Epithelial cell of proximal tubule (primary cell): ENCODE measurements around the gene KCNK4. TPM values are rescaled to one million over a fixed set of nuclear protein-coding genes. Genes with fewer than 3 reads are reported as not detected.

Experiments
- DNase-seq: peaks from one replicate; pipeline ENCODE4 v3.0.0-alpha.2; 2011; ENCODE audit warnings: low read depth
- H3K4me3 ChIP-seq: 2 replicates; pipeline ENCODE4 v1.5.1; 2011; ENCODE audit warnings: low read depth, mild to moderate bottlenecking, low read length
- CTCF ChIP-seq: conservative IDR thresholded peaks from 2 replicates; pipeline ENCODE4 v1.5.1; 2012; ENCODE audit warnings: low read depth, mild to moderate bottlenecking, low read length
- total RNA-seq: library from RNA; depleted of rRNA; stranded (reverse); fragments of >200 nt; gene quantifications from 2 replicates; pipeline ENCODE4 v1.2.3, GENCODE V29; 2015

The KCNK4 gene
- total RNA-seq, 1 donor from 2014 or later: not detected

GRCh38 chr11:64316672-64317324, 25.7 kb downstream of the KCNK4 start:
- TF ChIP-seq CTCF: peak; percentile 42
- no peak for DNase-seq
- peak overlapping the region; percentile 97 for H3K4me3 ChIP-seq

- peak; percentile 98 for DNase-seq
- no peak for TF ChIP-seq CTCF
- peak within 1 kb of the TSS; percentile 97 for H3K4me3 ChIP-seq
Observed at GRCh38 chr11:64317325-64317960, 26.3 kb downstream of the KCNK4 start, which contains the start of gene TRMT112. Gene TRMT112 (minus strand): TSS chr11:64317559. CDS start chr11:64317526, 33 bp downstream.

- DNase-seq: peak; percentile 86
- peak; percentile 25 for TF ChIP-seq CTCF
- peak within 1 kb of the TSS; percentile 97 for H3K4me3 ChIP-seq
Observed at GRCh38 chr11:64317961-64318765, 27.1 kb downstream of the KCNK4 start, which contains the start of gene PRDX5. Gene PRDX5 (plus strand): TSS chr11:64318121. CDS start chr11:64318216, 95 bp downstream.

- TF ChIP-seq CTCF: no peak
- no peak for DNase-seq
- peak overlapping the region; percentile 97 for H3K4me3 ChIP-seq
Observed at GRCh38 chr11:64318766-64319761, 28.0 kb downstream of the KCNK4 start.

GRCh38 chr11:64320556-64320955, 29.5 kb downstream of the KCNK4 start:
- no peak overlapping the region for H3K4me3 ChIP-seq
- no peak for TF ChIP-seq CTCF
- DNase-seq: no peak

- DNase-seq: no peak
- no peak overlapping the region for H3K4me3 ChIP-seq
- TF ChIP-seq CTCF: no peak
Observed at GRCh38 chr11:64321026-64321425, 29.9 kb downstream of the KCNK4 start.
